Ishikawa (cell line): ENCODE data around the gene BCAN.

Experiments used
- CEBPB ChIP-seq: IDR thresholded peaks from 2 replicates; pipeline ENCODE4 v1.6.1; 2012
- EGR1 ChIP-seq: IDR thresholded peaks from 2 replicates; pipeline ENCODE4 v1.6.1; 2012
- MAX ChIP-seq: IDR thresholded peaks from 2 replicates; pipeline ENCODE4 v1.6.1; 2012
- RAD21 ChIP-seq: IDR thresholded peaks from 2 replicates; pipeline ENCODE4 v1.6.1; 2012; ENCODE audit warnings: low read depth
- TEAD4 ChIP-seq: IDR thresholded peaks from 2 replicates; pipeline ENCODE4 v1.6.1; 2012
- TF ChIP-seq, protein P1 (sequence below): IDR thresholded peaks from 2 replicates; pipeline ENCODE4 v1.6.1; 2012; ENCODE audit warnings: low read depth, mild to moderate bottlenecking

DNA sequence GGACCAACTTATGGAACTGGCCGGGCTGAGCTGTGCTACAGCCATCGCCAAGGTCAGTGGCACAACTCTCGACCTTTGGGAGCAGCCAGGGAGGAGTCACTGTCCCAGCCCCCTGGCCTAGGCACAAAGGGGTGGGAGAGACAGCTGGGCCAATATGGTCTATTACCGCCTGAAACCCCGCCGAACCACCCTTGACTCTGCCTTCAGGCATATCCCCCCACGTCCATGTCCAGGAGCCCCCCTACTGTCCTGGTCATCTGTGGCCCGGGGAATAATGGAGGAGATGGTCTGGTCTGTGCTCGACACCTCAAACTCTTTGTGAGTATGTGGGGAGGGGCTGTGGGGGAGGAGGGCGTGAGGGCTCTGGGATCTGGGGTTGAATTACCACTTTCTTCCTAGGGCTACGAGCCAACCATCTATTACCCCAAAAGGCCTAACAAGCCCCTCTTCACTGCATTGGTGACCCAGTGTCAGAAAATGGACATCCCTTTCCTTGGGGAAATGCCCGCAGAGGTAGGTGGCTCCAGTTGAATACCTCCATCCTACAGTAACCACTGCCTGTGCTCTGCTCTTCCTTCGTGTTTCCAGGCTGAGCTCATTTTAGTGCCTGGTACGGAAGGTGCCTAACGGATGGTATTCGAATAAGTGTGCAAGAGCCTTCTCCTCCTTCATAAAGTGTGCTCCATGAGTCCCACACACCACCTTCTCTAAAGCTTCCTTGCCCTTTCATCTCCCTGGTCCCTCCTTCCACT, 49.6 kb upstream of the BCAN start:
- TF ChIP-seq RAD21 = no peak
- no peak for TF ChIP-seq MAX
- TF ChIP-seq TEAD4 = no peak
- no peak for TF ChIP-seq EGR1
- TF ChIP-seq CEBPB = no peak
- TF ChIP-seq, protein P1, sequence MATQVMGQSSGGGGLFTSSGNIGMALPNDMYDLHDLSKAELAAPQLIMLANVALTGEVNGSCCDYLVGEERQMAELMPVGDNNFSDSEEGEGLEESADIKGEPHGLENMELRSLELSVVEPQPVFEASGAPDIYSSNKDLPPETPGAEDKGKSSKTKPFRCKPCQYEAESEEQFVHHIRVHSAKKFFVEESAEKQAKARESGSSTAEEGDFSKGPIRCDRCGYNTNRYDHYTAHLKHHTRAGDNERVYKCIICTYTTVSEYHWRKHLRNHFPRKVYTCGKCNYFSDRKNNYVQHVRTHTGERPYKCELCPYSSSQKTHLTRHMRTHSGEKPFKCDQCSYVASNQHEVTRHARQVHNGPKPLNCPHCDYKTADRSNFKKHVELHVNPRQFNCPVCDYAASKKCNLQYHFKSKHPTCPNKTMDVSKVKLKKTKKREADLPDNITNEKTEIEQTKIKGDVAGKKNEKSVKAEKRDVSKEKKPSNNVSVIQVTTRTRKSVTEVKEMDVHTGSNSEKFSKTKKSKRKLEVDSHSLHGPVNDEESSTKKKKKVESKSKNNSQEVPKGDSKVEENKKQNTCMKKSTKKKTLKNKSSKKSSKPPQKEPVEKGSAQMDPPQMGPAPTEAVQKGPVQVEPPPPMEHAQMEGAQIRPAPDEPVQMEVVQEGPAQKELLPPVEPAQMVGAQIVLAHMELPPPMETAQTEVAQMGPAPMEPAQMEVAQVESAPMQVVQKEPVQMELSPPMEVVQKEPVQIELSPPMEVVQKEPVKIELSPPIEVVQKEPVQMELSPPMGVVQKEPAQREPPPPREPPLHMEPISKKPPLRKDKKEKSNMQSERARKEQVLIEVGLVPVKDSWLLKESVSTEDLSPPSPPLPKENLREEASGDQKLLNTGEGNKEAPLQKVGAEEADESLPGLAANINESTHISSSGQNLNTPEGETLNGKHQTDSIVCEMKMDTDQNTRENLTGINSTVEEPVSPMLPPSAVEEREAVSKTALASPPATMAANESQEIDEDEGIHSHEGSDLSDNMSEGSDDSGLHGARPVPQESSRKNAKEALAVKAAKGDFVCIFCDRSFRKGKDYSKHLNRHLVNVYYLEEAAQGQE = no peak
